Ammon's horn (tissue), 1 donor: Measurements from ENCODE around the gene KRT6B.

ENCODE experiments used
- DNase-seq: peaks from one replicate; pipeline ENCODE4 v3.0.0-alpha.2; 2016; ENCODE audit warnings: low spot score

The KRT6B gene

GRCh38 chr12:52436000-52436827, 15.7 kb downstream of the KRT6B start:
- no peak for DNase-seq

DNA sequence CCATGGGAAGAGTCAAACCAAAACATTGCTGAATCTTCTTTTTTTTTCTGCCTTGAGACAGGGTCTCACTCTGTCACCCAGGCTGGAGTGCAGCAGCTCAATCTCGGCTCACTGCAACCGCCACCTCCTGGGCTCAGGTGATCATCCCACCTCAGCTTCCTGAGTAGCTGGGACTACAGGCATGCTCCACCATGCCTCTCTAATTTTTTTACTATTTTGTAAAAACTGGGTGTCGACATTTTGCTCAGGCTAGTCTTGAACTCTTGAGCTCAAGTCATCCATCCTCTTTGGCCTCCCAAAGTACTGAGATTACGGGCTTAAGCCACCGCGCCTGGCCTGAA, 16.3 kb downstream of the KRT6B start:
- no peak for DNase-seq

DNA sequence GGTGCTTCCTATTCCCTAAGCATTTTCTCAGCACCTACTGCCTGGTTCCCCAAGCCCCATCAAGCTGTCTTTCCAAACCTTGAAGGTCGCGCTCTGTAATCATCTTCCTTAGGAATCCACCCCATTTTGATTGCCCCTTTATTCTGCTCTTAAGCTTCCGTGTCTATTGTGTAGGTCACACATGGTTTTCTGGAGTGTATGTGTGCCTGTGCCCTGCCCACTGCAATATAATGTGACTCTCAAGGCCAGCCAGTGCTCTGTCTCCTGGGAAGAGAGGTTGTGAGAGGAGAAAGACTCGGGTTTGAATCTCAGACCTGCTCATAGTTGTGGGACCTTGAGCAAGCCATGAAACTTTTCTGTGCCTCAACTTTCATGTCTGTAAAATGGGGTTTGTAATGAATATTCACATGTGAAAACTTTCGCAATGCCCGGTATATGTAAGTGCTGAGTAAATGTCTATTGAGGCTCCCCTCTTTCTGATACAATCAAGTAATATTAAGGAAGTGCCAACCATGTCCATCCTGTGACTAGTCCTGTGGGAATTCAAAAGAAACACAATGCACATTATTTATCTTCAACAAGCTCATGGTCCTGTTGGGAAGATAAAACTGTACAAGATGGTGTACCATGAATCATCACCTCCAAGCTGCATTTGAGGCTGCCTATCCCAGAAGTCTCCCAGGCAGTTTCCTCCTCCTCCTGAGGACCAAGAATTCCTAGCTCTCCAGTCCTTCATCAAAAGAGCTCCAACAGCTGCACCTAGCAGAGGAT, 17.0 kb downstream of the KRT6B start:
- DNase-seq: no peak

- DNase-seq: no peak
Observed at GRCh38 chr12:52434081-52434733, 17.7 kb downstream of the KRT6B start, which contains the start of gene KRT75. Gene KRT75 (minus strand): TSS chr12:52434371. CDS start chr12:52434304, 67 bp downstream.

- DNase-seq: no peak
Observed at GRCh38 chr12:52433501-52434080, 18.4 kb downstream of the KRT6B start.

GRCh38 chr12:52432559-52433207, 19.3 kb downstream of the KRT6B start:
- DNase-seq: no peak

GRCh38 chr12:52428121-52428520, 23.8 kb downstream of the KRT6B start:
- DNase-seq: no peak

DNA sequence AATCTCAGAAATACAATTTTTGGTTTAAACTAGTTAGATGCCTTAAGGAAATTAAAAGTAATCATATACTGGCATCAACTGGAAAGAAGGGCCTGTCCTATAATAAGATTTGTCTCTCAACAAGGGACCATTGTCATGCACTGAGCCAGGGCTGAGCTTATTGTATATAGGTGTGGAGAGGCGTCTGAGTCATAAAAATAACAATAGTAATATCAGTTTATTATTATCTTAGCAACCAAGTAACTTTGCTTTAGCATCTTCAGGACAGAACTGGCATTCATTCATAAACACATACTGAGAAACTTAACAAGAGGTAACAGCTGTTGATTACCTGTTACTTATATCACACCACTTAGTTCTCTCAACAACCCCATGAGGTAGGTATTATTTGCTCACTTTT, 24.9 kb downstream of the KRT6B start:
- DNase-seq: no peak

GRCh38 chr12:52426034-52426433, 25.9 kb downstream of the KRT6B start:
- no peak for DNase-seq

- DNase-seq: no peak
Observed at GRCh38 chr12:52425466-52425865, 26.5 kb downstream of the KRT6B start.

DNA sequence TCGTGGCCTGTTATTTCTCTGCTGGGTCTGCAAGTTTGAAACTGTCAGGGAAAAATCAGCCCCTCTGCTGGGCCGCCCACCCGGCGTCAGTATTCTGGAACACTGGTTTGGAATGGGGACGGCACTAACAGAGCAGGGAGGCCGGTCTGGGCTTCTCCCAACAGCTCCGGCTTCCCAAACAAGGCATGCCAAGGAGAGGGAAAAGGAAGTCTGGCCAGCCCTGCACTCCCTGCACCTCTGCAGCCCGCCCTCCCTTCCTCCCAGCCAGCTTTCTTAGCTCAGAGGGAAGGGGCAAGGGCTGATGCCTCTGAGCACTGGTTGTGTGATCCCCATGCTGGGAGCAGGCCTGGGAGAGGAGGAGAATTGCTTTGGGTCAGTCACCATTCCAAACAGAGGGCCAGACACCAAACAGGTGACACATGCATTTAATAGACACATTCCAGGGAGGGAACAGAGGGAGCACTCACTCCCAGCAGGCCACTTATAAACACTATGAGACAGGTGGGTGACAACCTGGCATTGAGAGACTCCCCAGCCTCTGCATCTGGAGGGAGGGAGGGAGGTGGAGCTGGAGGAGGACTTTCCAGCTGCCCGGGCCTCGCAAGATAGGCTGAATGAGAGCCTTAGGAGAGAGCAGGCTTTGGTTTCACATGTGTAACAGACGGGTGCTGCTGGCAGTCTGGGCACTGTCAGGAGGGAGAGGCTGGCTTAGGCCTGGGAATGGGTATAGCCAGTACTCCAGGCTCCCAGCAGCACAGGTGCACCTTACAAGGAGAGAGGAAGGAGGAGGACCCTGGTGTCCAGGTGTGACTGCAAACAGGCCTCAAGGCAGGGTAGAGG, 28.1 kb downstream of the KRT6B start:
- no peak for DNase-seq

DNA sequence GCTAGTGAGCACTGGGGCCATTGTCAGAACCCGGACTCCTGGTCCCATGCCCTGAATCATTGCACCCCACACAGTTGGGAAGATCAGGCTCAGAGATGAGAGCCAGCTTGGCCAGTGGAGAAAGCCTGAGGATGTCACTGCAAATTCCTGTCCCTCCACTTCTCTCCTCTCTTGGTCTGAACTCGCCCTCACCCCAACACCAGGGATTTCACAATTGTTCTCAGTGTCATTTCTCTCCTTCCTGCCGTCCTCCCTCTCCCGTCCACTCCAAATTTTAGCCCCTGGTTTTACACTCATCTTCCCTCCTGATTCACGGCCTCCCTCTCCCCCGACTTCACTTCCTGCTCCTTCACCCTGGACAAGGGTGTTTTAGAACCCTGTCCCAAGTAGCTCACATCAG, 28.9 kb downstream of the KRT6B start:
- DNase-seq: no peak

- DNase-seq: no peak
Observed at GRCh38 chr12:52419656-52420055, 32.3 kb downstream of the KRT6B start.

- no peak for DNase-seq
Observed at GRCh38 chr12:52418576-52419110, 33.3 kb downstream of the KRT6B start.

DNA sequence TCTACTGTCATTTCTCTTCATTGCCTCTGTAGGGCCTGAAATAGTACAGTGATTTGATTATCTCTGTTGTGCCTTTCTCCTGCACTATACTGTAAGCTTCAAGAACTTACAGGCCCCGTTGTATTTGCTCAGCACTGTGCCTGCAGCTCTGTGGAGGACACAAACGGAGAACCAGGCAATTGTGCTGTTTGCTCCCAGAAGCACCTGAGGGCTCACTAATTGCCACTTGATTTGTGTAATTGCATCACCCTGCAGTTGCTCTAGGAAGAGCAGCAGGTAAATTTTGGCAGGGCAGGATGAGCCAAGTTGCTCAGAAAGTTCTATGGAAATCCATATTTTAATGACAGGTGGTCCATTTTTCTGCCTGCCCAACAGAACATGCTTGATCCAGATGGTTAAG, 34.2 kb downstream of the KRT6B start:
- DNase-seq: no peak

DNA sequence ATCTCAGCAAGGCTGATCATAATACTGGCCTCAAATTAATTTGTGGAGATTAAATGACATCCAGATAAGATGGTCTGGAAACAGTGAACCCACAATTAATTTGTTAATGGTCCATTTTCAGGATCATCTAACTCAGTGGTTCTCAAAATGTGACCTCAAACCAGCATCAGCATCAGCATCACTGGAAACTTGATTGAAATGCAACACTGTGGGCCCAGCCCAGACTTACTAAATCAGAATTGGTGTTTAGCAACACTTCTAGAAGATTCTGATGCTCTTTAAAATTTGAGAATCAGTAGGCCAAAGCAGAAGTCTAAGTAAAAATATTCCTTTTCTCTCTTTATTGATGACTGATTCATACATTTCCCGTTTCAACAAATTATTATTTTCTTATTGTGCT, 35.2 kb downstream of the KRT6B start:
- no peak for DNase-seq

GRCh38 chr12:52415870-52416750, 35.8 kb downstream of the KRT6B start:
- no peak for DNase-seq

DNA sequence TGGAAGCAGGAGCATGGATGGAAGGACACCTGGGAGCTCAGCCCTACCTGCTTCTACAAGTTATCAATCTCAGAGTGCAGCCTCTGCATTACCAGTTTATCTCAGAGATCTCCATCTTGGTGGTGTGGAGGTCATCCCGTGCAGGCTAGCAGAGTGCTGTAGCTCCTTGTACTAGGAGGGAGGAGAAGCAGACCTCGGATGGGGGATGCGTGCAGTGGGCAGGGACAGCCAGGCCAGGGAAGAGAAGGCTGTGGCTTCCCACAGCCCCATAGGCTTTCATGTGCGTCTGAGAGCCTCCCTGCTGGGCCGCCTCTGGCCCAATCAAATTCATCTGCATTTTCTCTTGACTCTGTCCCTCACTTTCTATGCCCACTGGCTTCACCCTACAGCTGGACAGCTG, 37.0 kb downstream of the KRT6B start:
- DNase-seq: no peak

GRCh38 chr12:52413782-52414345, 38.1 kb downstream of the KRT6B start:
- no peak for DNase-seq
